ENCODE measurements around the gene MDH1B. TPM values are rescaled to one million over a fixed set of nuclear protein-coding genes. Genes with fewer than 3 reads are reported as not detected.

The MDH1B gene
- total RNA-seq, 4 donors from 2014 or later = 1.3 to 38.2 (median 4.8) TPM

DNA sequence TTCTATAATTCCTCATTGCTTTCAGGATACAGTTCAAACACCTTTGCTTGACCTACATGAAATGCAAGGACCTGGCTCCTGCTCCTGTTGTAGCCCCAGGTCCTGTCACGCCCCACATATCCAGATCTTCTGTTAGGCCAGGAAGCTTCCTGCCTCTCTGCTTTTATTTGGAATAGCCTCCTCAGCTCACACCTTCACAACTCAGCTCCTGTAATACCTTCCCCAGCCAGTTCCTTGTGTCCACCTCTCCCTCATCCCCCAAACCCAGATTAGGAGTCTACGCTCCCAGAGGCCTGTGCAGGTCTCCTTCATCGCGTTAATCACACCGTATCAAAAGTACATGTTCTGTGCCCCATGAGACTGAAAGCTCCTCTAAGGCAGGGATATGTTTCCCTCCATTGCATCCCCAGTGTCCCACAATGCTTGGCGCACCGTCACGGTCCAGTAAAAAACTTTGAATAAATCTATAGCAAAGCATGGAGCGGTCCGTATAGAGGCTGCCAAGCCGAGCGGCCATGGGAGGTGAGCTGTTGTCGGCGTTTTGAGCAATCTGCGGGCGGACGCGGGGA is 371 bp downstream of the MDH1B start:
- Histone ChIP-seq H3K4me3 (peak overlapping the region; percentile 74 to 75), H3K9me3 (no peaks in the 10 kb centered on the region), H3K27ac (peak overlapping the region; percentile 81 to 89), H3K27me3 (no peaks in the 10 kb centered on the region), H3K36me3 (no peaks in the 10 kb centered on the region), H3K4me1 (peaks cover 0 to 9% of the 10 kb centered on the region in 2 donors)
- no peak for DNase-seq
- TF ChIP-seq POLR2A (IDR thresholded peaks at IDR 0.05) = no peak
- TF ChIP-seq, protein P1, sequence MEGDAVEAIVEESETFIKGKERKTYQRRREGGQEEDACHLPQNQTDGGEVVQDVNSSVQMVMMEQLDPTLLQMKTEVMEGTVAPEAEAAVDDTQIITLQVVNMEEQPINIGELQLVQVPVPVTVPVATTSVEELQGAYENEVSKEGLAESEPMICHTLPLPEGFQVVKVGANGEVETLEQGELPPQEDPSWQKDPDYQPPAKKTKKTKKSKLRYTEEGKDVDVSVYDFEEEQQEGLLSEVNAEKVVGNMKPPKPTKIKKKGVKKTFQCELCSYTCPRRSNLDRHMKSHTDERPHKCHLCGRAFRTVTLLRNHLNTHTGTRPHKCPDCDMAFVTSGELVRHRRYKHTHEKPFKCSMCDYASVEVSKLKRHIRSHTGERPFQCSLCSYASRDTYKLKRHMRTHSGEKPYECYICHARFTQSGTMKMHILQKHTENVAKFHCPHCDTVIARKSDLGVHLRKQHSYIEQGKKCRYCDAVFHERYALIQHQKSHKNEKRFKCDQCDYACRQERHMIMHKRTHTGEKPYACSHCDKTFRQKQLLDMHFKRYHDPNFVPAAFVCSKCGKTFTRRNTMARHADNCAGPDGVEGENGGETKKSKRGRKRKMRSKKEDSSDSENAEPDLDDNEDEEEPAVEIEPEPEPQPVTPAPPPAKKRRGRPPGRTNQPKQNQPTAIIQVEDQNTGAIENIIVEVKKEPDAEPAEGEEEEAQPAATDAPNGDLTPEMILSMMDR (IDR thresholded peaks at IDR 0.05) = no peak
- intact Hi-C loops (cut with DNase I; ENCODE audit: low total_unique reads) = no loop called here

DNA sequence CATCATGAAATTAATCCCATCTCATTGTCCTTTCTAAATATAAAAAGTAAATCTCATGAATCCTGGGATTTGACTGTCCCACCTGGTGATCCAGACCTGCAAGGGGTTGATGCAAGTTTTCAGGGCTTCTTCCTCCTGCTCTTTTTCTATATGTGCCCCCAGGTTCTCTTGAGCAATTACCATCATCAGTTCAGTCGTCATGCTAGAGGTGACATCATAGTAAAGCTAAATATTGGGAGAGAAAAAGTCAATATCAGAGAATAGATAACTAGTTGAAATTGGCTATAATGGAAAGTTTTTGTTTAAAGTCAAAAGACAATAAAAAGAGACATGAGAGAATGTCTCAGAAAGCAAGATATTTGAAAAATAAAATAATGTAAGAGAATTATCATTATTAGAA is 8.3 kb downstream of the MDH1B start:
- Histone ChIP-seq H3K27ac (no peak overlapping the region), H3K4me3 (no peak overlapping the region), H3K9me3 (no peaks in the 10 kb centered on the region), H3K36me3 (no peaks in the 10 kb centered on the region), H3K4me1 (no peaks in the 10 kb centered on the region), H3K27me3 (no peaks in the 10 kb centered on the region)
- TF ChIP-seq POLR2A (IDR thresholded peaks at IDR 0.05) = no peak
- TF ChIP-seq, protein P1 (IDR thresholded peaks at IDR 0.05) = no peak
- intact Hi-C loops (cut with DNase I; ENCODE audit: low total_unique reads) = no loop called here
- DNase-seq = no peak

DNA sequence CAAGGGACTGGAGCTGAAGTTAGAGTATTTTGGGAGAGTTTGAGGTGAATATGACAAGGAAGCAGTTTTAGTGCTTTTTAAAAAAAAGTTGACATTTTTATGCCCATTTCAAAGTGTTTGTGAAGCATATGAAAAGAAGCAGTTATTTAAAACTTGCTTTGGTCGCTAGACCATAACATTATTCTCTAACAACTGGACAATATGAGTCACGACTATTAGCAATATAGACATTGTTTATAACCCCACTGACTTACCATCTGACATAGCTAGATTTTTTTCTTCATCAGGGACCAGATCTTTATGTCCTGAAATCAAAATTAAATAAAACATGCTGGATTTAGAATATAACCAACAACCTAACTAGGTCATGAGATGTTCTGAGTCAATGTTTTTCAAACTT is 24.3 kb downstream of the MDH1B start:
- DNase-seq = no peak
- no peak overlapping the region for H3K4me3 ChIP-seq
- no peaks in the 10 kb centered on the region for H3K36me3 ChIP-seq
- intact Hi-C loops (cut with DNase I; ENCODE audit: low total_unique reads) = no loop called here
- no peaks in the 10 kb centered on the region for H3K27me3 ChIP-seq
- no peak overlapping the region for H3K27ac ChIP-seq
- H3K9me3 ChIP-seq = no peaks in the 10 kb centered on the region
- TF ChIP-seq POLR2A (IDR thresholded peaks at IDR 0.05) = no peak
- TF ChIP-seq, protein P1 (IDR thresholded peaks at IDR 0.05) = no peak
- H3K4me1 ChIP-seq = no peaks in the 10 kb centered on the region

DNA sequence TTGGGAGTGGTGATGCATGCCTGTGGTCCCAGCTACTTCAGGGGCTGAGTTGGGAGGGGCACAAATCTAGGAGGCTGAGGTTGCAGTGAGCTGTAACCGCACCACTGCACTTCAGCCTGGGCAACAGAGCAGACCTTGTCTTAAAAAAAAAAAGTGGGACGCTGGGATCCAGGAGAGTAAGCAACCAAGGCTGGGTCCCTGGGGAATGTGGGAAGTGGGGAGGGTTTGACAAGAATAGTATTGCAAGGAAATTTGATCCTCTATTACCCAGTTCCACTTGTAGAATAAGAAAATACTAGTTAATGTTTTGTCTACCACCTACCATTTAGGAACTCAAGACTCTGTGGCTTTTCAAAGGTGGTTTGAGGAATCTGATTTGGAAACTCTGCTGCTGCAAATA is 25.9 kb downstream of the MDH1B start:
- no peak for DNase-seq
- intact Hi-C loops (cut with DNase I; ENCODE audit: low total_unique reads) = no loop called here
- no peak overlapping the region for H3K4me3 ChIP-seq
- H3K9me3 ChIP-seq = no peaks in the 10 kb centered on the region
- no peaks in the 10 kb centered on the region for H3K36me3 ChIP-seq
- no peak overlapping the region for H3K27ac ChIP-seq
- TF ChIP-seq, protein P1 (IDR thresholded peaks at IDR 0.05) = no peak
- no peak for TF ChIP-seq POLR2A (IDR thresholded peaks at IDR 0.05)
- H3K27me3 ChIP-seq = no peaks in the 10 kb centered on the region
- H3K4me1 ChIP-seq = no peaks in the 10 kb centered on the region

DNA sequence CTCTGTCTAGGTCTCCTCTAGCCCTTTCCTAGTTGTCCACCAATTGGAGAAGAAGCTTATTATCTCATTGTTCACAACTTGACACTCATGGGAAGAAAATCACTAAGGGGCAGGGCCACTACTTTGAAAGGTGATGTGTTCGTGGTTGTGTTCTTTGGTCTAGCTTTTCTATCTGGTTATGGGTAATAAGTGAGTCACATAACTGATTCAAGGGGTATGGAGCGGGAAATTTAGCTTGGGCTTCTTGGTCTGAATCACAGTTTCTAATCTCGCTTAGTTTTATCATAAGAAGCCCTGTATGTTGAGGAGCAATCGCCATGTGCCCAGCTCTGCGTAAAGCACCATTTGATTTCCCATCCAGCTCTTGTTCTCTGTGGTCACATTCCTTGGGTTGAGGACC is 28.2 kb downstream of the MDH1B start:
- Histone ChIP-seq H3K27me3 (no peaks in the 10 kb centered on the region), H3K36me3 (no peaks in the 10 kb centered on the region), H3K27ac (no peak overlapping the region), H3K4me3 (no peak overlapping the region), H3K9me3 (no peaks in the 10 kb centered on the region), H3K4me1 (no peaks in the 10 kb centered on the region)
- DNase-seq = no peak
- TF ChIP-seq, protein P1 (IDR thresholded peaks at IDR 0.05) = no peak
- no peak for TF ChIP-seq POLR2A (IDR thresholded peaks at IDR 0.05)
- intact Hi-C loops (cut with DNase I; ENCODE audit: low total_unique reads) = no loop called here
